Testis (tissue), 3 donors: ENCODE measurements around the gene KLHDC8A. TPM values are rescaled to one million over a fixed set of nuclear protein-coding genes. Genes with fewer than 3 reads are reported as not detected.
A peak's percentile ranks its signal among the peaks of the same experiment; 100 is the strongest.
"Not testable (repeated sequence)": the region's sequence is repeated elsewhere in the genome, so short reads cannot be mapped to it uniquely, and the experiment has no call there.

Experiments
- DNase-seq: peaks from one replicate; pipeline ENCODE4 v3.0.0-alpha.2; 2019
- H3K27ac ChIP-seq, 2 donors: fragments of 200-600 bp; sonication (generic); one replicate each; pipeline ENCODE4 v1.5.1; 2019
- H3K27me3 ChIP-seq: fragments of 200-600 bp; sonication (generic); one replicate; pipeline ENCODE4 v1.5.1; 2019
- H3K36me3 ChIP-seq: fragments of 200-600 bp; sonication (generic); one replicate; pipeline ENCODE4 v1.5.1; 2017; ENCODE audit warnings: low read depth; ENCODE audit errors: missing control alignments
- H3K4me1 ChIP-seq: fragments of 200-600 bp; sonication (generic); one replicate; pipeline ENCODE4 v1.5.1; 2019
- H3K4me3 ChIP-seq, 2 donors: fragments of 200-600 bp; sonication (generic); one replicate each; pipeline ENCODE4 v1.5.1; 2017 to 2019
- H3K9me3 ChIP-seq: fragments of 200-600 bp; sonication (generic); one replicate; pipeline ENCODE4 v1.5.1; 2017
- CTCF ChIP-seq, 3 experiments: fragments of 450-650 bp in 2 of 3; fragments of 200-600 bp in 1 of 3; sonication (generic) in 1 of 3; IDR thresholded peaks; one replicate each; pipeline ENCODE4 v1.5.1; 2016 to 2019; ENCODE audit warnings: antibody characterized with exemption in 3 of 3, mild to moderate bottlenecking in 2 of 3, moderate library complexity in 1 of 3
- POLR2A ChIP-seq: fragments of 450-650 bp; IDR thresholded peaks from one replicate; pipeline ENCODE4 v1.6.1; 2017; ENCODE audit warnings: antibody characterized with exemption, mild to moderate bottlenecking, moderate library complexity
- WGBS, 2 donors: methylation state at CpG; one replicate each; pipeline ENCODE4 v1.1.5; 2018; 5-methylcytosine and 5-hydroxymethylcytosine counted together
- intact Hi-C: fragments of 100-400 bp; cut with DNase I; formaldehyde crosslinking; loops from one replicate; pipeline ENCODE4 v1.15.1; 2023; ENCODE audit warnings: low total_unique reads
- polyA plus RNA-seq: library from polyadenylated mRNA; stranded (reverse); fragments of 350-450 nt; fragmentation: Illumina TruSeq; extraction: RNeasy Lipid Tissue Mini Kit (QIAGEN cat#74804); gene quantifications from one replicate; pipeline ENCODE4 v1.2.3, GENCODE V29; 2014; ENCODE audit warnings: low read depth, low replicate concordance; ENCODE audit not compliant: insufficient read depth
- total RNA-seq, 2 donors: library from RNA; depleted of rRNA; stranded (reverse); fragments of >200 nt; gene quantifications; one replicate each; pipeline ENCODE4 v1.2.3, GENCODE V29; 2016

The KLHDC8A gene
- total and polyA plus RNA-seq, 3 donors from 2014 or later, result 10.5 to 12.9 (median 11.7) TPM

GRCh38 chr1:205395616-205396015 is 38.9 kb upstream of the KLHDC8A start:
- 83 to 87% methylated on average over 3 of the region's 3 CpGs for WGBS, 2 donors
- no peaks in the 10 kb centered on the region for H3K4me1 ChIP-seq
- intact Hi-C loops, result no loop called here

GRCh38 chr1:205392650-205393049 is 35.9 kb upstream of the KLHDC8A start:
- intact Hi-C loops, result no loop called here
- no peaks in the 10 kb centered on the region for H3K36me3 ChIP-seq
- H3K9me3 ChIP-seq, result no peaks in the 10 kb centered on the region
- TF ChIP-seq POLR2A, result no peak
- TF ChIP-seq CTCF (IDR thresholded peaks at IDR 0.05), result no peak
- no peaks in the 10 kb centered on the region for H3K4me1 ChIP-seq
- no peak for DNase-seq
- H3K4me3 ChIP-seq, result no peak overlapping the region
- no peak overlapping the region for H3K27ac ChIP-seq
- no peaks in the 10 kb centered on the region for H3K27me3 ChIP-seq
- WGBS, 2 donors, result 92 to 94% methylated on average over 1 of the region's 1 CpG

More at GRCh38 chr1:205395616-205396015, 38.9 kb upstream of the KLHDC8A start:
- H3K4me3 ChIP-seq, result no peak overlapping the region
- TF ChIP-seq CTCF (IDR thresholded peaks at IDR 0.05) (no peak), POLR2A (no peak)
- H3K36me3 ChIP-seq, result no peaks in the 10 kb centered on the region
- H3K9me3 ChIP-seq, result no peaks in the 10 kb centered on the region
- no peak for DNase-seq
- no peak overlapping the region for H3K27ac ChIP-seq
- H3K27me3 ChIP-seq, result no peaks in the 10 kb centered on the region

- no peaks in the 10 kb centered on the region for H3K36me3 ChIP-seq
- no peak overlapping the region for H3K4me3 ChIP-seq
- no peak overlapping the region for H3K27ac ChIP-seq
- 92 to 96% methylated on average over 3 to 7 of the region's 7 CpGs for WGBS, 2 donors
- H3K4me1 ChIP-seq, result no peaks in the 10 kb centered on the region
- TF ChIP-seq CTCF (IDR thresholded peaks at IDR 0.05) (no peak), POLR2A (no peak)
- intact Hi-C loops, result no loop called here
- no peaks in the 10 kb centered on the region for H3K27me3 ChIP-seq
- no peaks in the 10 kb centered on the region for H3K9me3 ChIP-seq
- no peak for DNase-seq
Observed at GRCh38 chr1:205391386-205391785, 34.7 kb upstream of the KLHDC8A start.

- Histone ChIP-seq H3K4me3 (no peak overlapping the region), H3K27me3 (no peaks in the 10 kb centered on the region), H3K36me3 (no peaks in the 10 kb centered on the region), H3K9me3 (no peaks in the 10 kb centered on the region), H3K27ac (no peak overlapping the region), H3K4me1 (peaks cover 27% of the 10 kb centered on the region)
- TF ChIP-seq POLR2A (no peak), CTCF (IDR thresholded peaks at IDR 0.05) (no peak)
- no peak for DNase-seq
- intact Hi-C loops, result no loop called here
- 83 to 92% methylated on average over 2 of the region's 2 CpGs for WGBS, 2 donors
Observed at GRCh38 chr1:205387845-205388244, 31.1 kb upstream of the KLHDC8A start.

- WGBS, 2 donors, result 62 to 67% methylated on average over 3 of the region's 3 CpGs
- intact Hi-C loops, H3K4me3 ChIP-seq, H3K27me3 ChIP-seq, H3K9me3 ChIP-seq, DNase-seq, H3K36me3 ChIP-seq: not testable (repeated sequence)
- Histone ChIP-seq H3K4me1 (peaks cover 46% of the 10 kb centered on the region), H3K27ac (peak overlapping the region; percentile 27 to 87)
Observed at GRCh38 chr1:205382990-205383389, 26.3 kb upstream of the KLHDC8A start.
